Mesothelial cell of epicardium (in vitro differentiated cells): ENCODE results near the gene CDKN2C. TPM values are rescaled to one million over a fixed set of nuclear protein-coding genes. Genes with fewer than 3 reads are reported as not detected.
A peak's percentile ranks its signal among the peaks of the same experiment; 100 is the strongest.

Source experiments
- DNase-seq, 2 experiments: peaks; one replicate each; pipeline ENCODE4 v3.0.0; 2021; ENCODE audit warnings: low spot score in 2 of 2; ENCODE audit not compliant: unreplicated experiment in 2 of 2
- H3K27ac Mint-ChIP-seq: 2 replicates; pipeline ENCODE4 v1.8.0; 2021; ENCODE audit warnings: mixed read lengths
- H3K27me3 Mint-ChIP-seq: 2 replicates; pipeline ENCODE4 v1.8.0; 2021; ENCODE audit warnings: low read depth, mixed read lengths
- H3K36me3 Mint-ChIP-seq: 2 replicates; pipeline ENCODE4 v1.8.0; 2021; ENCODE audit warnings: mixed read lengths
- H3K4me1 Mint-ChIP-seq: 2 replicates; pipeline ENCODE4 v1.8.0; 2021; ENCODE audit warnings: mixed read lengths
- H3K4me3 Mint-ChIP-seq: 2 replicates; pipeline ENCODE4 v1.8.0; 2021; ENCODE audit warnings: mild to moderate bottlenecking, moderate library complexity, mixed read lengths
- H3K9me3 Mint-ChIP-seq: 2 replicates; pipeline ENCODE4 v1.8.0; 2021; ENCODE audit warnings: mixed read lengths
- CTCF ChIP-seq: fragments of 200-600 bp; sonication (generic); IDR thresholded peaks from one replicate; pipeline ENCODE4 v1.5.0; 2021; ENCODE audit warnings: antibody characterized with exemption; ENCODE audit not compliant: unreplicated experiment
- total RNA-seq: library from RNA; stranded (reverse); gene quantifications from 3 replicates; pipeline ENCODE4 v1.2.1, GENCODE V29; 2021

The CDKN2C gene
- total RNA-seq, 1 donor from 2014 or later, result 0.67 TPM

GRCh38 chr1:50978852-50979781, 9.1 kb downstream of the CDKN2C start:
- H3K9me3 Mint-ChIP-seq, result no peaks in the 10 kb centered on the region

GRCh38 chr1:50979937-50980336, 9.9 kb downstream of the CDKN2C start:
- Mint-ChIP-seq H3K27ac (no peak overlapping the region), H3K4me1 (peaks cover 6% of the 10 kb centered on the region)

More at GRCh38 chr1:50978852-50979781, 9.1 kb downstream of the CDKN2C start:
- Mint-ChIP-seq H3K36me3 (no peaks in the 10 kb centered on the region), H3K27me3 (peaks cover 90% of the 10 kb centered on the region), H3K4me1 (peaks cover 6% of the 10 kb centered on the region), H3K4me3 (peak overlapping the region; percentile 32), H3K27ac (no peak overlapping the region)
- no peak for DNase-seq
- TF ChIP-seq CTCF, result no peak

GRCh38 chr1:50980505-50980904, 10.5 kb downstream of the CDKN2C start:
- Mint-ChIP-seq H3K9me3 (no peaks in the 10 kb centered on the region), H3K27ac (no peak overlapping the region), H3K36me3 (no peaks in the 10 kb centered on the region), H3K27me3 (peaks cover 89% of the 10 kb centered on the region), H3K4me3 (no peak overlapping the region), H3K4me1 (peaks cover 6% of the 10 kb centered on the region)
- no peak for TF ChIP-seq CTCF
- DNase-seq, result no peak

More at GRCh38 chr1:50979937-50980336, 9.9 kb downstream of the CDKN2C start:
- Mint-ChIP-seq H3K27me3 (peaks cover 88% of the 10 kb centered on the region), H3K9me3 (no peaks in the 10 kb centered on the region), H3K4me3 (no peak overlapping the region), H3K36me3 (no peaks in the 10 kb centered on the region)
- TF ChIP-seq CTCF, result no peak
- no peak for DNase-seq

GRCh38 chr1:50981741-50982140, 11.7 kb downstream of the CDKN2C start:
- no peak for TF ChIP-seq CTCF
- H3K36me3 Mint-ChIP-seq, result no peaks in the 10 kb centered on the region
- no peak overlapping the region for H3K4me3 Mint-ChIP-seq
- DNase-seq, result no peak
- peaks cover 6% of the 10 kb centered on the region for H3K4me1 Mint-ChIP-seq
- no peak overlapping the region for H3K27ac Mint-ChIP-seq
- peaks cover 88% of the 10 kb centered on the region for H3K27me3 Mint-ChIP-seq
- no peaks in the 10 kb centered on the region for H3K9me3 Mint-ChIP-seq

GRCh38 chr1:50982611-50983010, 12.6 kb downstream of the CDKN2C start:
- Mint-ChIP-seq H3K9me3 (no peaks in the 10 kb centered on the region), H3K27me3 (peaks cover 84% of the 10 kb centered on the region), H3K4me1 (peaks cover 6% of the 10 kb centered on the region), H3K36me3 (no peaks in the 10 kb centered on the region), H3K27ac (no peak overlapping the region), H3K4me3 (no peak overlapping the region)
- no peak for TF ChIP-seq CTCF
- no peak for DNase-seq
